Cardiac muscle cell (in vitro differentiated cells and primary cell): ENCODE data around the gene SPATA31D4. TPM values are rescaled to one million over a fixed set of nuclear protein-coding genes. Genes with fewer than 3 reads are reported as not detected.

ENCODE experiments used
- DNase-seq, 2 donors: peaks; one replicate each; pipeline versions ENCODE4 v3.0.0 to v3.0.0-alpha.2; 2010 to 2017; ENCODE audit warnings: low read depth in 1 of 2, low spot score in 1 of 2
- H3K27ac ChIP-seq: fragments of 200-600 bp; sonication (generic); 2 replicates; pipeline ENCODE4 v1.5.1; 2016
- H3K27me3 ChIP-seq: fragments of 200-600 bp; sonication (generic); 2 replicates; pipeline ENCODE4 v1.6.0; 2016; ENCODE audit warnings: control low read depth
- H3K36me3 ChIP-seq: fragments of 200-600 bp; sonication (generic); 2 replicates; pipeline ENCODE4 v1.5.1; 2016; ENCODE audit warnings: control low read depth
- H3K4me1 ChIP-seq: fragments of 200-600 bp; sonication (generic); 2 replicates; pipeline ENCODE4 v1.8.1; 2017; ENCODE audit warnings: low read depth, mild to moderate bottlenecking, mixed run types
- H3K4me3 ChIP-seq: fragments of 200-600 bp; sonication (generic); 2 replicates; pipeline ENCODE4 v1.5.1; 2016; ENCODE audit warnings: mild to moderate bottlenecking
- H3K9me3 ChIP-seq: fragments of 200-600 bp; sonication (generic); 2 replicates; pipeline ENCODE4 v1.5.1; 2017; ENCODE audit warnings: low read depth, mild to moderate bottlenecking, control low read depth
- CTCF ChIP-seq: IDR thresholded peaks from 2 replicates; pipeline ENCODE4 v1.5.1; 2012; ENCODE audit warnings: low read depth, mild to moderate bottlenecking, low read length
- polyA plus RNA-seq: library from polyadenylated mRNA; unstranded; fragments of >200 nt; fragmentation: Nextera tagmentation; extraction: Ambion mirVana; gene quantifications from 2 replicates; pipeline ENCODE4 v1.2.1, GENCODE V29; 2016
- total RNA-seq: library from RNA; depleted of rRNA; stranded (reverse); fragments of >200 nt; gene quantifications from 2 replicates; pipeline ENCODE4 v1.2.3, GENCODE V29; 2016

Gene SPATA31D4
- total and polyA plus RNA-seq, 2 experiments from 2014 or later = not detected

GRCh38 chr9:81971727-81972126 lies 43.5 kb downstream of the SPATA31D4 start:
- H3K4me1 ChIP-seq = no peaks in the 10 kb centered on the region
- H3K27me3 ChIP-seq = no peaks in the 10 kb centered on the region
- DNase-seq = no peak
- no peak for TF ChIP-seq CTCF
- H3K4me3 ChIP-seq = no peak overlapping the region
- H3K36me3 ChIP-seq = no peaks in the 10 kb centered on the region
- no peak overlapping the region for H3K27ac ChIP-seq
- no peaks in the 10 kb centered on the region for H3K9me3 ChIP-seq

- Histone ChIP-seq H3K27me3 (no peaks in the 10 kb centered on the region), H3K27ac (no peak overlapping the region), H3K9me3 (no peaks in the 10 kb centered on the region), H3K36me3 (no peaks in the 10 kb centered on the region), H3K4me1 (no peaks in the 10 kb centered on the region), H3K4me3 (no peak overlapping the region)
- DNase-seq = no peak
- TF ChIP-seq CTCF = no peak
Measured at GRCh38 chr9:81974764-81975163, 46.5 kb downstream of the SPATA31D4 start.

- no peaks in the 10 kb centered on the region for H3K36me3 ChIP-seq
- H3K27me3 ChIP-seq = no peaks in the 10 kb centered on the region
- no peaks in the 10 kb centered on the region for H3K9me3 ChIP-seq
- no peak for DNase-seq
- H3K4me1 ChIP-seq = no peaks in the 10 kb centered on the region
- TF ChIP-seq CTCF = no peak
- no peak overlapping the region for H3K4me3 ChIP-seq
- no peak overlapping the region for H3K27ac ChIP-seq
Measured at GRCh38 chr9:81976351-81976750, 48.1 kb downstream of the SPATA31D4 start.

- DNase-seq = no peak
- Histone ChIP-seq H3K27me3 (no peaks in the 10 kb centered on the region), H3K27ac (no peak overlapping the region), H3K36me3 (no peaks in the 10 kb centered on the region), H3K4me3 (no peak overlapping the region), H3K4me1 (no peaks in the 10 kb centered on the region), H3K9me3 (no peaks in the 10 kb centered on the region)
- TF ChIP-seq CTCF = no peak
Measured at GRCh38 chr9:81979196-81979595, 51.0 kb downstream of the SPATA31D4 start.

DNA sequence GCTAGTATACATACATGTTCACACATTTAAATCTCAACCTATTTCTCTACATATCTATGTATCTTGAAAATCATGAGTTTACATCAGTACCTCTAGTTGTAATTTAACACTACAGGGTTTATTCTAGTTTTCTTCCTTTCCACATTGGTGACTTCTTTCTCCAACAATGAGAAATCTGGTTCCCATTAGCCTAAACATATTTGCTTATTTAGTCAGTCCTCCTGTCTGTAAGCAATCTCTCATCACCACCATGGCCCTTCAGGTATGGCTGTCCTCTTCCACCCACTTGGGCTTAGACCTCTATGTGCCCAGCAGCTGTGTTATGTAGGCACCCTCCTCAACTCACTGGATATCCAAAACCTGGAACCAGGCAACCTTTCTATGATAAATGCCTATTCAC lies 52.3 kb downstream of the SPATA31D4 start:
- Histone ChIP-seq H3K36me3 (no peaks in the 10 kb centered on the region), H3K4me1 (no peaks in the 10 kb centered on the region), H3K4me3 (no peak overlapping the region), H3K27ac (no peak overlapping the region), H3K27me3 (no peaks in the 10 kb centered on the region), H3K9me3 (no peaks in the 10 kb centered on the region)
- TF ChIP-seq CTCF = no peak
- no peak for DNase-seq

DNA sequence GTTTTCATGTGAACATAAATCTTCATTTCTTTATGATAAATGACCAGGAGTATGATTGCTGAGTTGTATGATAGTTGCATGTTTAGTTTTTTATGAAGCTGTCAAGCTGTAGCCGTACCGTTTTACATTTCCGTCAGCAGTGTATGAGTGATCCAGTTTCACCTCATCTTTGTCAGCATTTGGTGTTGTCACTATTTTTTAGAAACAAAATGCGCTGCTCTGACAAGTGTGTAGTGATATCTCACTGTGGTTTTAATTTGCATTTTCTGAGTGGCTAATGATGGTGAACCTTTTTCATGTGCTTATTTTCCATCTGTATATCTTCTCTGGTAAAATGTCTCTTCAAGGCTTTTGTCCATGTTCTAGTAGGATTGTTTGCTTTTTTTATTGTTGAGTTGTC lies 53.7 kb downstream of the SPATA31D4 start:
- H3K36me3 ChIP-seq = no peaks in the 10 kb centered on the region
- H3K27ac ChIP-seq = no peak overlapping the region
- no peak for DNase-seq
- no peak overlapping the region for H3K4me3 ChIP-seq
- H3K9me3 ChIP-seq = no peaks in the 10 kb centered on the region
- H3K27me3 ChIP-seq = no peaks in the 10 kb centered on the region
- TF ChIP-seq CTCF = no peak
- H3K4me1 ChIP-seq = peaks cover 9% of the 10 kb centered on the region
